Smooth muscle cell (in vitro differentiated cells): ENCODE measurements around the gene OPA3. TPM values are rescaled to one million over a fixed set of nuclear protein-coding genes. Genes with fewer than 3 reads are reported as not detected.

ENCODE experiments used
- DNase-seq: peaks from one replicate; lab custom pipeline; 2025; ENCODE audit not compliant: unreplicated experiment; lab: John Stamatoyannopoulos, UW
- H2AFZ ChIP-seq: fragments of 200-600 bp; sonication (generic); 2 replicates; pipeline ENCODE4 v1.6.0; 2016; ENCODE audit warnings: antibody characterized with exemption, low read depth, mild to moderate bottlenecking
- H3F3A ChIP-seq: fragments of 200-600 bp; sonication (generic); 2 replicates; pipeline ENCODE4 v1.6.0; 2017; ENCODE audit warnings: antibody characterized with exemption, low read depth
- H3K27ac ChIP-seq: fragments of 200-600 bp; sonication (generic); 2 replicates; pipeline ENCODE4 v1.5.1; 2016; ENCODE audit warnings: low read depth, mild to moderate bottlenecking
- H3K27me3 ChIP-seq: fragments of 200-600 bp; sonication (generic); 2 replicates; pipeline ENCODE4 v1.6.1; 2016; ENCODE audit warnings: low read depth, mild to moderate bottlenecking
- H3K36me3 ChIP-seq: fragments of 200-600 bp; sonication (generic); 2 replicates; pipeline ENCODE4 v1.5.1; 2016; ENCODE audit warnings: low read depth
- H3K4me1 ChIP-seq: fragments of 200-600 bp; sonication (generic); 2 replicates; pipeline ENCODE4 v1.5.1; 2016; ENCODE audit warnings: low read depth
- H3K4me2 ChIP-seq: fragments of 200-600 bp; sonication (generic); 2 replicates; pipeline ENCODE4 v1.6.0; 2016; ENCODE audit warnings: mild to moderate bottlenecking
- H3K4me3 ChIP-seq: fragments of 200-600 bp; sonication (generic); 2 replicates; pipeline ENCODE4 v1.5.1; 2016; ENCODE audit warnings: mild to moderate bottlenecking
- H3K79me2 ChIP-seq: fragments of 200-600 bp; sonication (generic); 2 replicates; pipeline ENCODE4 v1.6.0; 2016; ENCODE audit warnings: low read depth, mild to moderate bottlenecking
- H3K9ac ChIP-seq: fragments of 200-600 bp; sonication (generic); 2 replicates; pipeline ENCODE4 v1.6.0; 2016; ENCODE audit warnings: low read depth
- H3K9me3 ChIP-seq: fragments of 200-600 bp; sonication (generic); replicated peaks from 2 replicates; pipeline ENCODE4 v1.5.1; 2016; ENCODE audit warnings: low read depth
- H4K20me1 ChIP-seq: fragments of 200-600 bp; sonication (generic); 2 replicates; pipeline ENCODE4 v1.6.0; 2016; ENCODE audit warnings: low read depth
- WGBS: methylation state at CpG from one replicate; pipeline ENCODE4 v1.1.7; 2016; ENCODE audit warnings: low lambda C conversion rate; 5-methylcytosine and 5-hydroxymethylcytosine counted together
- polyA plus RNA-seq: library from polyadenylated mRNA; unstranded; fragments of >200 nt; fragmentation: Nextera tagmentation; extraction: Ambion mirVana; gene quantifications from 2 replicates; pipeline ENCODE4 v1.2.1, GENCODE V29; 2016
- total RNA-seq: library from RNA; depleted of rRNA; stranded (reverse); fragments of >200 nt; gene quantifications from 2 replicates; pipeline ENCODE4 v1.2.3, GENCODE V29; 2014
- TF ChIP-seq, protein P1 (sequence below): fragments of 200-600 bp; sonication (generic); IDR thresholded peaks from 2 replicates; pipeline ENCODE4 v1.5.1; 2017; ENCODE audit warnings: borderline replicate concordance, mild to moderate bottlenecking, antibody characterized with exemption; ENCODE audit not compliant: insufficient read depth, poor library complexity, severe bottlenecking

OPA3 gene
- total and polyA plus RNA-seq, 2 experiments from 2014 or later = 8.8 to 10.3 TPM

- no peak overlapping the region for H3K27ac ChIP-seq
- no peaks in the 10 kb centered on the region for H3K4me1 ChIP-seq
- WGBS = 75% methylated on average over 2 of the region's 2 CpGs
- H3K36me3 ChIP-seq = no peaks in the 10 kb centered on the region
- no peak overlapping the region for H3K9ac ChIP-seq
- H3F3A ChIP-seq = no peaks in the 10 kb centered on the region
- H3K4me3 ChIP-seq = no peak overlapping the region
- no peak for DNase-seq
- H2AFZ ChIP-seq = no peak overlapping the region
- H3K27me3 ChIP-seq = no peaks in the 10 kb centered on the region
- TF ChIP-seq, protein P1, sequence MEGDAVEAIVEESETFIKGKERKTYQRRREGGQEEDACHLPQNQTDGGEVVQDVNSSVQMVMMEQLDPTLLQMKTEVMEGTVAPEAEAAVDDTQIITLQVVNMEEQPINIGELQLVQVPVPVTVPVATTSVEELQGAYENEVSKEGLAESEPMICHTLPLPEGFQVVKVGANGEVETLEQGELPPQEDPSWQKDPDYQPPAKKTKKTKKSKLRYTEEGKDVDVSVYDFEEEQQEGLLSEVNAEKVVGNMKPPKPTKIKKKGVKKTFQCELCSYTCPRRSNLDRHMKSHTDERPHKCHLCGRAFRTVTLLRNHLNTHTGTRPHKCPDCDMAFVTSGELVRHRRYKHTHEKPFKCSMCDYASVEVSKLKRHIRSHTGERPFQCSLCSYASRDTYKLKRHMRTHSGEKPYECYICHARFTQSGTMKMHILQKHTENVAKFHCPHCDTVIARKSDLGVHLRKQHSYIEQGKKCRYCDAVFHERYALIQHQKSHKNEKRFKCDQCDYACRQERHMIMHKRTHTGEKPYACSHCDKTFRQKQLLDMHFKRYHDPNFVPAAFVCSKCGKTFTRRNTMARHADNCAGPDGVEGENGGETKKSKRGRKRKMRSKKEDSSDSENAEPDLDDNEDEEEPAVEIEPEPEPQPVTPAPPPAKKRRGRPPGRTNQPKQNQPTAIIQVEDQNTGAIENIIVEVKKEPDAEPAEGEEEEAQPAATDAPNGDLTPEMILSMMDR = no peak
- no peaks in the 10 kb centered on the region for H3K9me3 ChIP-seq
- peaks cover 14% of the 10 kb centered on the region for H4K20me1 ChIP-seq
- H3K4me2 ChIP-seq = no peak overlapping the region
- peaks cover 11% of the 10 kb centered on the region for H3K79me2 ChIP-seq
Observed at GRCh38 chr19:45567609-45568008, 17.0 kb downstream of the OPA3 start.

- Histone ChIP-seq H3K4me1 (no peaks in the 10 kb centered on the region), H4K20me1 (peaks cover 6% of the 10 kb centered on the region), H3K9ac (no peak overlapping the region), H2AFZ (no peak overlapping the region), H3K27me3 (no peaks in the 10 kb centered on the region), H3F3A (no peaks in the 10 kb centered on the region), H3K4me2 (no peak overlapping the region), H3K36me3 (no peaks in the 10 kb centered on the region), H3K9me3 (no peaks in the 10 kb centered on the region), H3K79me2 (no peaks in the 10 kb centered on the region), H3K27ac (no peak overlapping the region), H3K4me3 (no peak overlapping the region)
- TF ChIP-seq, protein P1 = no peak
- no peak for DNase-seq
- 59% methylated on average over 4 of the region's 5 CpGs for WGBS
Observed at GRCh38 chr19:45564131-45564780, 20.3 kb downstream of the OPA3 start.

DNA sequence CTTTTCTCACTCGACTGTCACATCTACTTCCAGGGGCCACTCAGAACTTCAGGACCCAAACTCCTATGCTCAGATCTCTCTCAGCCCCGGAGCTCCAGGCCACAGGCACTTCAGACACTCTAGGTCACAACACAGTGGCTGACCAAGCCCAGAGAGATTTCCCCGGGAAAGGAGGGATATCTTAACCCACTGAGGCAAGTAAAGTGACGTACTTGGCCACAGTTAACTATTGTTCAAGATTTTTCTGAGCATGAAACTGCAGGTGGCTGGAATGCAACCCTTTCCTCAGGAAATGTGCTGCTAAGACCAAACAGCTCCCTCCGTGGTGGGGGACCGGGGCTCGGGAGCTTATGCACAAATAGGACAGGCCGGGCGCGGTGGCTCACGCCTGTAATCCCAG is 23.9 kb downstream of the OPA3 start:
- H3K4me2 ChIP-seq = no peak overlapping the region
- 88% methylated on average over 11 of the region's 11 CpGs for WGBS
- H3K9ac ChIP-seq = no peak overlapping the region
- peaks cover 38% of the 10 kb centered on the region for H4K20me1 ChIP-seq
- H3F3A ChIP-seq = no peaks in the 10 kb centered on the region
- H3K9me3 ChIP-seq = no peaks in the 10 kb centered on the region
- no peak overlapping the region for H3K4me3 ChIP-seq
- H3K79me2 ChIP-seq = no peaks in the 10 kb centered on the region
- no peaks in the 10 kb centered on the region for H3K27me3 ChIP-seq
- no peaks in the 10 kb centered on the region for H3K36me3 ChIP-seq
- DNase-seq = no peak
- no peak overlapping the region for H2AFZ ChIP-seq
- TF ChIP-seq, protein P1 = no peak
- H3K27ac ChIP-seq = no peak overlapping the region
- no peaks in the 10 kb centered on the region for H3K4me1 ChIP-seq

DNA sequence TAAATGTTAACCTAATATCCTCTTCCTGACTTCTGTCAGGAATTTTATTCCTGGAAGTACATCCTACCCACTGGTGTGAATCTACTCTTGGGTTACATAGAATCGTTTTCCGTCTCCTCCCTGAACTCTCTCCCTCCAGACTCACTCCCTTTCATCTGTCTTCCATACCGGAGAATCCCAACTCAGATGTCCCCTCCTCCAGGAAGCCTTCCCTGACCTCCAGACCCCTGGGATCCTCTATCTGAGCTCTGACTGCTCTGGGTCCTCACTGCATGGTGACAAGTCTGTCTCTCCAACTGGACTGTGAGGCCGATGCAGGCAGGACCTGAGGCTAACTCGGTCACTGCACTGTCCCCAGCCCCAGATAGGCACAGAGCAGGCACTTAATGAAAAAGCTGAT is 24.6 kb downstream of the OPA3 start:
- 86% methylated on average over 5 of the region's 5 CpGs for WGBS
- no peak overlapping the region for H2AFZ ChIP-seq

More for the DNA sequence above, 24.6 kb downstream of the OPA3 start:
- no peak overlapping the region for H3K4me3 ChIP-seq
- H3K79me2 ChIP-seq = no peaks in the 10 kb centered on the region
- H3K9ac ChIP-seq = no peak overlapping the region
- H3K27ac ChIP-seq = no peak overlapping the region
- no peaks in the 10 kb centered on the region for H3F3A ChIP-seq
- H3K9me3 ChIP-seq = no peaks in the 10 kb centered on the region
- peaks cover 39% of the 10 kb centered on the region for H4K20me1 ChIP-seq
- no peaks in the 10 kb centered on the region for H3K4me1 ChIP-seq
- H3K36me3 ChIP-seq = no peaks in the 10 kb centered on the region
- H3K4me2 ChIP-seq = no peak overlapping the region
- DNase-seq = no peak
- TF ChIP-seq, protein P1 = no peak
- no peaks in the 10 kb centered on the region for H3K27me3 ChIP-seq
